GM18499 (cell line): ENCODE measurements around the gene PRPF38A.

Experiments
- ATAC-seq: cut with Tn5 transposase; IDR thresholded peaks from one replicate; pipeline ENCODE4 v1.9.1; 2021; ENCODE audit warnings: moderate number of reproducible peaks; ENCODE audit not compliant: insufficient read depth, unreplicated experiment

The PRPF38A gene

DNA sequence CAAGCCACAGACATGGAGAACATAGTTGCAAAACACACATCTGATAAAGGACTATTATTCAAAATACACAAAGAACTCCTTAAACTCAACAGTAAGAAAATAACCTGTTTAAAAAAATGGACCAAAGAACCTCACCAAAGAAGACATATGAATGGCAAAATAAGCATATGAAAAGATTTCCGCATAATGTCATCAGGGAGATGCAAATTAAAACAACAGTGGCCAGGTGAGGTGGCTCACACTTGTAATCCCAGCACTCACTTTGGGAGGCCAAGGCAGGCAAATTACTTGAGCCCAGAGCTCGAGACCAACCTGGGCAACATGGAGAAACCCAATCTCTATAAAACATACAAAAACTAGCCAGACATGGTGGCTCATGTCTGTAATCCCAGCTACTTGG lies 50.4 kb downstream of the PRPF38A start:
- ATAC-seq = no peak

- ATAC-seq = no peak
Measured at GRCh38 chr1:52455686-52456085, 51.3 kb downstream of the PRPF38A start.

GRCh38 chr1:52460694-52461093 lies 56.3 kb downstream of the PRPF38A start:
- ATAC-seq = no peak

DNA sequence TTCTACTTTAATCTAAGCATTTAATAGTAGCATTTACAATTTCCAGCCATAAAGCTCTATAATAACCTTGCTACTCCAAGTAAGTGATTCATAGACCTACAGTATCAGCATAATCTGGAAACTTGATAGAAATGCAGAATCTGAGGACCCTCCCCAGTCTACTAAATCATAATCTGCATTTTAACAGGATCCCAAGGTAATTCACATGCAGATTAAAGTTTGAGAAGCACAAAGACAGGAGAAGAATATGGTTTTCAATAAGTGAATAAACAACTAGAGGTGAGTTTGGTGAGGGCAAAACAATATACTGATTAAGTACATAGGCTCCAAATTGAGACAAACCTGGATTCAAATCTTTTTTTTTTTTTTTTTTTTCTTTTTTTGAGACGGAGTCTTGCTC lies 57.4 kb downstream of the PRPF38A start:
- no peak for ATAC-seq

GRCh38 chr1:52463891-52464290 lies 59.5 kb downstream of the PRPF38A start:
- ATAC-seq = no peak

DNA sequence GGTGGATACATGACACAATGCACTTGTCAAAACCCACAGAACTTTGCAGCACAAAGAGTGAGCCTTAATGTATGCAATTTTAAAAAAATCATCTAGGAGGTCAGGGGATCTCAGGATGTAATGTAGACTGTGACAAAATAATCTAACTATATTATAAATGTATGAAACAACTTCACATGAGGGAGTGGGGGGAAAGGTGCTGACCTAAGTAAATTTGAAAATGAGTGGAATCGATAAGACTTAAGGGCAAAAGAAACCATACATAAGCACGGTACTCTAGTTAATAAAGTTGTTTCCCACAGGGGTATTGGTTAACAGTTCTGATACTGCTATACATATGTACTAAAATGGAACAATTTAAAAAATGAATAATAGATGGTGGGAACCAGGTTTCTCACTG lies 64.7 kb downstream of the PRPF38A start:
- ATAC-seq = no peak
